ACHN (cell line): ENCODE data around the gene WDR64.
"Not testable (repeated sequence)": the region's sequence is repeated elsewhere in the genome, so short reads cannot be mapped to it uniquely, and the experiment has no call there.

ENCODE experiments used
- DNase-seq: peaks from one replicate; pipeline ENCODE4 v3.0.0-alpha.2; 2015
- in situ Hi-C: cut with HindIII; loops from 2 replicates; pipeline ENCODE4 v1.10.0; 2017; ENCODE audit warnings: low sequenced_read_pairs, low pct_ligation_motif_present, low pct_unique_long_range_greater_than_20kb

The WDR64 gene

GRCh38 chr1:241802863-241803262 lies 150.8 kb downstream of the WDR64 start:
- no peak for DNase-seq
- in situ Hi-C loops: no loop called here

- in situ Hi-C loops, DNase-seq: not testable (repeated sequence)
Measured at GRCh38 chr1:241804706-241805105, 152.6 kb downstream of the WDR64 start.

- in situ Hi-C loops: no loop called here
Measured at GRCh38 chr1:241808265-241808664, 156.2 kb downstream of the WDR64 start.

GRCh38 chr1:241810769-241811405 lies 158.8 kb downstream of the WDR64 start:
- DNase-seq: no peak
- in situ Hi-C loops: no loop called here

More at GRCh38 chr1:241808265-241808664, 156.2 kb downstream of the WDR64 start:
- DNase-seq: no peak

- in situ Hi-C loops: no loop called here
Measured at GRCh38 chr1:241813768-241814320, 161.8 kb downstream of the WDR64 start.

GRCh38 chr1:241816008-241816407 lies 163.9 kb downstream of the WDR64 start:
- in situ Hi-C loops: no loop called here
- DNase-seq: no peak

More at GRCh38 chr1:241813768-241814320, 161.8 kb downstream of the WDR64 start:
- no peak for DNase-seq

GRCh38 chr1:241817331-241817792 lies 165.3 kb downstream of the WDR64 start:
- in situ Hi-C loops: no loop called here
- DNase-seq: no peak

GRCh38 chr1:241817956-241818612 lies 166.0 kb downstream of the WDR64 start:
- in situ Hi-C loops: no loop called here

GRCh38 chr1:241819340-241819866 lies 167.3 kb downstream of the WDR64 start:
- no peak for DNase-seq
- in situ Hi-C loops: no loop called here

More at GRCh38 chr1:241817956-241818612, 166.0 kb downstream of the WDR64 start:
- DNase-seq: no peak

GRCh38 chr1:241821363-241821762 lies 169.3 kb downstream of the WDR64 start:
- no peak for DNase-seq
- in situ Hi-C loops: no loop called here

- DNase-seq: no peak
- in situ Hi-C loops: no loop called here
Measured at GRCh38 chr1:241822846-241823245, 170.8 kb downstream of the WDR64 start.

- no peak for DNase-seq
- in situ Hi-C loops: no loop called here
Measured at GRCh38 chr1:241823925-241824324, 171.8 kb downstream of the WDR64 start.

- in situ Hi-C loops: no loop called here
Measured at GRCh38 chr1:241825581-241825980, 173.5 kb downstream of the WDR64 start.

GRCh38 chr1:241826613-241827012 lies 174.5 kb downstream of the WDR64 start:
- in situ Hi-C loops, DNase-seq: not testable (repeated sequence)

More at GRCh38 chr1:241825581-241825980, 173.5 kb downstream of the WDR64 start:
- no peak for DNase-seq

GRCh38 chr1:241827264-241827663 lies 175.2 kb downstream of the WDR64 start:
- no peak for DNase-seq
- in situ Hi-C loops: no loop called here

- in situ Hi-C loops: no loop called here
- DNase-seq: no peak
Measured at GRCh38 chr1:241828463-241829021, 176.5 kb downstream of the WDR64 start.

- in situ Hi-C loops: no loop called here
Measured at GRCh38 chr1:241829468-241829867, 177.4 kb downstream of the WDR64 start.

GRCh38 chr1:241834733-241835377 lies 182.8 kb downstream of the WDR64 start:
- DNase-seq: peak; percentile 65
- in situ Hi-C loops: no loop called here

More at GRCh38 chr1:241829468-241829867, 177.4 kb downstream of the WDR64 start:
- no peak for DNase-seq

- DNase-seq: no peak
- in situ Hi-C loops: no loop called here
Measured at GRCh38 chr1:241836941-241837340, 184.9 kb downstream of the WDR64 start.
